OCI-LY3 (cell line): ENCODE results near the gene ALKAL2.

Source experiments
- H2AFZ ChIP-seq: fragments of 200-600, 300-600 bp; shearing (Covaris generic); 2 replicates; pipeline ENCODE4 v1.6.0; 2014; ENCODE audit warnings: antibody characterized with exemption, low read depth, low read length
- H3K27ac ChIP-seq: fragments of 200-600, 300-600 bp; sonication (generic); 2 replicates; pipeline ENCODE4 v1.5.1; 2014; ENCODE audit warnings: mild to moderate bottlenecking, low read length, moderate library complexity, mixed read lengths
- H3K27me3 ChIP-seq: fragments of 200-600, 300-600 bp; sonication (generic); 2 replicates; pipeline ENCODE4 v1.6.1; 2014; ENCODE audit warnings: low read depth, low read length, mixed read lengths
- H3K36me3 ChIP-seq: fragments of 200-600, 300-600 bp; sonication (generic); replicated peaks from 2 replicates; pipeline ENCODE3; 2014; ENCODE audit warnings: low read depth, low read length, mixed read lengths
- H3K4me1 ChIP-seq: fragments of 300-600, 200-600 bp; sonication (generic); 2 replicates; pipeline ENCODE4 v1.6.1; 2014; ENCODE audit warnings: low read length, mixed read lengths
- H3K4me2 ChIP-seq: fragments of 200-600, 300-600 bp; sonication (generic); 2 replicates; pipeline ENCODE4 v1.6.1; 2014; ENCODE audit warnings: low read length, mixed read lengths
- H3K4me3 ChIP-seq: fragments of 300-600, 200-600 bp; sonication (generic); 2 replicates; pipeline ENCODE4 v1.5.1; 2014; ENCODE audit warnings: antibody characterized with exemption, mild to moderate bottlenecking, low read length, moderate library complexity
- H3K79me2 ChIP-seq: fragments of 300-600, 200-600 bp; shearing (Covaris generic); 2 replicates; pipeline ENCODE4 v1.6.1; 2014; ENCODE audit warnings: mild to moderate bottlenecking, low read length, mixed read lengths
- H3K9ac ChIP-seq: fragments of 300-600, 200-600 bp; shearing (Covaris generic); 2 replicates; pipeline ENCODE4 v1.6.0; 2014; ENCODE audit warnings: mild to moderate bottlenecking, low read length, moderate library complexity
- H3K9me3 ChIP-seq: fragments of 200-600, 300-600 bp; shearing (Covaris generic); 2 replicates; pipeline ENCODE4 v1.6.1; 2014; ENCODE audit warnings: low read length, mixed read lengths; ENCODE audit not compliant: insufficient read depth
- H4K20me1 ChIP-seq: fragments of 200-600, 300-600 bp; sonication (generic); 2 replicates; pipeline ENCODE4 v1.6.1; 2016; ENCODE audit warnings: low read length, mixed read lengths; ENCODE audit not compliant: insufficient read depth
- CTCF ChIP-seq: fragments of 200-600, 300-600 bp; sonication (generic); IDR thresholded peaks from 2 replicates; pipeline ENCODE4 v1.5.1; 2014; ENCODE audit warnings: antibody characterized with exemption, low read length, low read depth
- EZH2phosphoT487 ChIP-seq: fragments of 200-600 bp; shearing (Covaris generic); IDR thresholded peaks from 2 replicates; pipeline ENCODE4 v1.6.1; 2018; ENCODE audit warnings: antibody characterized with exemption, mixed run types, low read depth

ALKAL2 gene

GRCh38 chr2:328761-329160, 40.9 kb upstream of the ALKAL2 start:
- no peak overlapping the region for H2AFZ ChIP-seq
- H3K9me3 ChIP-seq = no peaks in the 10 kb centered on the region
- H4K20me1 ChIP-seq = no peaks in the 10 kb centered on the region
- H3K27ac ChIP-seq = no peak overlapping the region
- TF ChIP-seq EZH2phosphoT487 (no peak), CTCF (no peak)
- no peak overlapping the region for H3K9ac ChIP-seq
- no peak overlapping the region for H3K4me3 ChIP-seq
- no peaks in the 10 kb centered on the region for H3K27me3 ChIP-seq
- no peaks in the 10 kb centered on the region for H3K79me2 ChIP-seq
- H3K36me3 ChIP-seq = no peaks in the 10 kb centered on the region
- H3K4me2 ChIP-seq = no peak overlapping the region
- H3K4me1 ChIP-seq = no peaks in the 10 kb centered on the region

GRCh38 chr2:323035-323434, 35.1 kb upstream of the ALKAL2 start:
- Histone ChIP-seq H3K79me2 (no peaks in the 10 kb centered on the region), H4K20me1 (no peaks in the 10 kb centered on the region), H3K4me3 (no peak overlapping the region), H3K27me3 (no peaks in the 10 kb centered on the region), H3K4me2 (no peak overlapping the region), H3K4me1 (no peaks in the 10 kb centered on the region), H2AFZ (no peak overlapping the region), H3K36me3 (no peaks in the 10 kb centered on the region), H3K27ac (no peak overlapping the region), H3K9ac (no peak overlapping the region), H3K9me3 (no peaks in the 10 kb centered on the region)
- TF ChIP-seq CTCF (no peak), EZH2phosphoT487 (no peak)

- H3K27ac ChIP-seq = no peak overlapping the region
- no peaks in the 10 kb centered on the region for H3K79me2 ChIP-seq
- H3K4me1 ChIP-seq = no peaks in the 10 kb centered on the region
- H3K4me3 ChIP-seq = no peak overlapping the region
- no peaks in the 10 kb centered on the region for H3K36me3 ChIP-seq
- H3K9ac ChIP-seq = no peak overlapping the region
- H3K27me3 ChIP-seq = no peaks in the 10 kb centered on the region
- no peak for TF ChIP-seq CTCF
- no peak for TF ChIP-seq EZH2phosphoT487
- no peak overlapping the region for H3K4me2 ChIP-seq
- no peaks in the 10 kb centered on the region for H4K20me1 ChIP-seq
- no peak overlapping the region for H2AFZ ChIP-seq
- no peaks in the 10 kb centered on the region for H3K9me3 ChIP-seq
Observed at GRCh38 chr2:322326-322725, 34.4 kb upstream of the ALKAL2 start.

- H3K9ac ChIP-seq = no peak overlapping the region
- H4K20me1 ChIP-seq = no peaks in the 10 kb centered on the region
- no peak overlapping the region for H2AFZ ChIP-seq
- no peak overlapping the region for H3K4me2 ChIP-seq
- H3K4me3 ChIP-seq = no peak overlapping the region
- no peaks in the 10 kb centered on the region for H3K79me2 ChIP-seq
- no peaks in the 10 kb centered on the region for H3K36me3 ChIP-seq
- no peaks in the 10 kb centered on the region for H3K27me3 ChIP-seq
- TF ChIP-seq EZH2phosphoT487 (no peak), CTCF (no peak)
- no peaks in the 10 kb centered on the region for H3K9me3 ChIP-seq
- H3K4me1 ChIP-seq = no peaks in the 10 kb centered on the region
- no peak overlapping the region for H3K27ac ChIP-seq
Observed at GRCh38 chr2:320561-320960, 32.7 kb upstream of the ALKAL2 start.
